A549 (cell line): ENCODE results near the gene KDM4B. TPM values are rescaled to one million over a fixed set of nuclear protein-coding genes. Genes with fewer than 3 reads are reported as not detected.

Experiments
- ATAC-seq, 2 experiments: fragments of 200-7000 bp in 1 of 2; fragments of >200 bp in 1 of 2; cut with Nextera tagmentation in 1 of 2; cut with Tn5 transposase in 1 of 2; 3 replicates each; pipeline versions ENCODE4 v1.8.0 to v1.9.1; 2018 to 2020; ENCODE audit warnings: mild to moderate bottlenecking in 1 of 2, moderate library complexity in 1 of 2
- CTCF ChIA-PET: fragments of 300-600 bp; sonication (Branson Sonifier 250); formaldehyde crosslinking; extraction: SDS; loops from one replicate; lab custom pipeline; 2021; ENCODE audit warnings: antibody characterized with exemption, inconsistent platforms; lab: Yijun Ruan, JAX
- POLR2A ChIA-PET: fragments of 350-600 bp; formaldehyde crosslinking; extraction: SDS; loops from one replicate; lab custom pipeline; 2021; ENCODE audit warnings: antibody characterized with exemption, inconsistent platforms; lab: Yijun Ruan, JAX
- DNase-seq, 2 experiments: peaks; one replicate each; pipeline versions ENCODE4 v3.0.0 to v3.0.0-alpha.2; 2011 to 2016; ENCODE audit warnings: low read depth in 1 of 2, low spot score in 1 of 2
- FAIRE-seq: peaks from 2 replicates; lab custom pipeline; 2011; peaks lifted over from hg19 to GRCh38; lab: Jason Lieb, UNC
- H3K27ac ChIP-seq, 2 experiments: fragments of >200 bp; sonication (Bioruptor Twin); formaldehyde crosslinking; 3 replicates each; pipeline ENCODE4 v1.5.1; 2016 to 2017
- H3K4me1 ChIP-seq: fragments of >200 bp; sonication (Bioruptor Twin); formaldehyde crosslinking; 3 replicates; pipeline ENCODE4 v1.6.1; 2016
- H3K4me2 ChIP-seq: fragments of >200 bp; sonication (Bioruptor Twin); formaldehyde crosslinking; 3 replicates; pipeline ENCODE4 v1.6.1; 2016
- H3K4me3 ChIP-seq: fragments of >200 bp; sonication (Bioruptor Twin); formaldehyde crosslinking; 3 replicates; pipeline ENCODE4 v1.5.1; 2016
- H3K9me3 ChIP-seq: fragments of >200 bp; sonication (Bioruptor Twin); formaldehyde crosslinking; 3 replicates; pipeline ENCODE4 v1.6.1; 2016
- CBX8 ChIP-seq: fragments of 200-600 bp; sonication (generic); IDR thresholded peaks from 2 replicates; pipeline ENCODE4 v1.6.1; 2016
- CHD2 ChIP-seq: fragments of 150-350 bp; IDR thresholded peaks from 2 replicates; pipeline ENCODE4 v1.6.1; 2014; ENCODE audit warnings: low read length; ENCODE audit not compliant: partially characterized antibody
- ESRRA ChIP-seq: fragments of 150-350 bp; IDR thresholded peaks from 2 replicates; pipeline ENCODE4 v1.6.1; 2014; ENCODE audit warnings: mild to moderate bottlenecking, low read length, borderline replicate concordance
- FOXS1 ChIP-seq: fragments of 250-450 bp; sonication (Bioruptor Pico); IDR thresholded peaks from 2 replicates; pipeline ENCODE4 v1.5.0; 2020; ENCODE audit warnings: mild to moderate bottlenecking, moderate library complexity
- HOXB13 ChIP-seq: fragments of 250-450 bp; sonication (Bioruptor Pico); IDR thresholded peaks from 2 replicates; pipeline ENCODE4 v1.5.0; 2020; ENCODE audit warnings: low read depth, mild to moderate bottlenecking, moderate library complexity
- HOXB5 ChIP-seq: fragments of 250-450 bp; sonication (Bioruptor Pico); IDR thresholded peaks from 2 replicates; pipeline ENCODE4 v1.5.0; 2020; ENCODE audit warnings: mild to moderate bottlenecking, moderate library complexity
- JUN ChIP-seq, 2 experiments: fragments of >200 bp; sonication (Bioruptor Twin); formaldehyde crosslinking; IDR thresholded peaks; 2 replicates in 1 of 2; 3 replicates in 1 of 2; pipeline ENCODE4 v1.6.1; 2016 to 2017
- JUNB ChIP-seq: fragments of >200 bp; sonication (Bioruptor Twin); formaldehyde crosslinking; IDR thresholded peaks from 2 replicates; pipeline ENCODE4 v1.6.1; 2016
- KDM1A ChIP-seq: fragments of 200-600 bp; sonication (generic); IDR thresholded peaks from 2 replicates; pipeline ENCODE4 v1.6.1; 2016; ENCODE audit warnings: low read depth, mild to moderate bottlenecking
- MYC ChIP-seq: IDR thresholded peaks from 2 replicates; pipeline ENCODE4 v1.6.1; 2012; ENCODE audit warnings: mild to moderate bottlenecking, inconsistent platforms, low read length, improper control_type of control experiment, borderline replicate concordance
- RAD21 ChIP-seq, 2 experiments: fragments of >200 bp in 1 of 2; sonication (Bioruptor Twin) in 1 of 2; formaldehyde crosslinking in 1 of 2; IDR thresholded peaks in 1 of 2; conservative IDR thresholded peaks in 1 of 2; 2 replicates in 1 of 2; 3 replicates in 1 of 2; pipeline ENCODE4 v1.6.1; 2012 to 2018; ENCODE audit warnings: inconsistent platforms in 1 of 2
- RARB ChIP-seq: fragments of 250-450 bp; sonication (Bioruptor Pico); IDR thresholded peaks from 2 replicates; pipeline ENCODE4 v1.8.0; 2021; ENCODE audit warnings: mild to moderate bottlenecking, moderate library complexity
- RFX5 ChIP-seq: fragments of 450-650 bp; IDR thresholded peaks from 2 replicates; pipeline ENCODE4 v1.7.1; 2014; ENCODE audit warnings: antibody characterized with exemption, mild to moderate bottlenecking, moderate library complexity
- RNF2 ChIP-seq: fragments of 200-600 bp; sonication (generic); IDR thresholded peaks from 2 replicates; pipeline ENCODE4 v1.6.1; 2016; ENCODE audit warnings: low read depth, mild to moderate bottlenecking, antibody characterized with exemption, moderate library complexity, borderline replicate concordance
- SREBF2 ChIP-seq: fragments of 450-650 bp; IDR thresholded peaks from 2 replicates; pipeline ENCODE4 v1.6.1; 2014; ENCODE audit warnings: mild to moderate bottlenecking, moderate library complexity
- ZC3H11A ChIP-seq: fragments of 450-650 bp; IDR thresholded peaks from 2 replicates; pipeline ENCODE4 v1.6.1; 2014; ENCODE audit warnings: antibody characterized with exemption, mild to moderate bottlenecking
- WGBS: methylation state at CpG from one replicate; pipeline ENCODE4 v1.1.6; 2017; ENCODE audit errors: missing lambda C conversion rate; 5-methylcytosine and 5-hydroxymethylcytosine counted together
- polyA plus RNA-seq, 4 experiments: library from polyadenylated mRNA; depleted of rRNA in 3 of 4; stranded (reverse); fragments of >200 nt; fragmentation: RNase III in 1 of 4; extraction: RNeasy Plus Mini Kit Qiagen cat#74134 plus additional on column Dnase treatment in 1 of 4; gene quantifications; 2 replicates in 3 of 4; 3 replicates in 1 of 4; pipeline ENCODE4 v1.2.3, GENCODE V29; 2011 to 2017
- TF ChIP-seq, protein P1 (sequence below): IDR thresholded peaks from 2 replicates; pipeline ENCODE4 v1.6.1; 2012
- TF ChIP-seq, protein P2 (sequence below): fragments of 250-450 bp; sonication (Bioruptor Pico); IDR thresholded peaks from 2 replicates; pipeline ENCODE4 v1.5.0; 2020; ENCODE audit warnings: low read depth, mild to moderate bottlenecking, moderate library complexity
- TF ChIP-seq, protein P3 (sequence below): IDR thresholded peaks from 2 replicates; pipeline ENCODE4 v1.6.1; 2012; ENCODE audit warnings: low read depth, borderline replicate concordance
- TF ChIP-seq, protein P4 (sequence below): fragments of 250-450 bp; sonication (Bioruptor Pico); IDR thresholded peaks from 2 replicates; pipeline ENCODE4 v1.5.0; 2021; ENCODE audit warnings: mild to moderate bottlenecking, moderate library complexity, borderline replicate concordance
- TF ChIP-seq, protein P5 (sequence below): fragments of 200-600 bp; sonication (generic); IDR thresholded peaks from 2 replicates; pipeline ENCODE4 v1.6.1; 2016; ENCODE audit warnings: antibody characterized with exemption, mild to moderate bottlenecking, moderate library complexity
- TF ChIP-seq, protein P6 (sequence below): IDR thresholded peaks from 2 replicates; pipeline ENCODE4 v1.6.1; 2012
- TF ChIP-seq, protein P7 (sequence below): fragments of >200 bp; sonication (Bioruptor Twin); formaldehyde crosslinking; IDR thresholded peaks from 2 replicates; pipeline ENCODE4 v1.6.1; 2016
- TF ChIP-seq, protein P8 (sequence below): fragments of 150-350 bp; IDR thresholded peaks from 2 replicates; pipeline ENCODE4 v1.6.1; 2014; ENCODE audit warnings: low read depth, mild to moderate bottlenecking, low read length

Gene KDM4B
- polyA plus RNA-seq, 2 of the 4 experiments (the other 2 are of a cell fraction) = 3.0 to 4.6 TPM

DNA sequence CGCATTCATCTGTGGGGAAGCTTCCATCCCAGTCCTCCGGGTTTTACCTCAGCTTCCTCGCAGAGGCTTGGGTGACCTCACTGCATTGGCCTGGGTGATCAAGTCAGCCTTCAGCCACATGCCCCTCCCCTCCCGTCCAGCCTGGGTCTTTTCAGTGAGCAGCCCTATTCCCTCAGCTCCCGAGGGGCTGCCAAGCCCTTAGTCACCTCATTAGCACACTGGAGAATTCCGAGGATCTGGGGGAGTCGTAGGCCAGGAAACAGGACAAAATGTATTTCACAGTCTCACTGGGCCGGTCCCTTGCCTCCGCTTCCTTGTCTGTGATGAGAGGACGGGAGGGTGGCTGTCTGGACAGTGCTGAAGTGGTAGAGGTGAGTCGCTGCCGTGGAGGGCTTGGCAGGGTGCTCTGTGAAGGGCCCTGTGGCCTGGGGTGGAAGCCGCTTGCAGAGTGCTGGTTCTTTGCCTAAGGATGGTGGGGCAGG lies 19.9 kb downstream of the KDM4B start:
- WGBS = 62% methylated on average over 6 of the region's 13 CpGs
- FAIRE-seq (no peak), ATAC-seq (peak; percentile 42 to 69; a peak in 3 of 6 replicates), DNase-seq (no peak)
- POLR2A ChIA-PET = no interaction called here
- Histone ChIP-seq H3K9me3 (no peaks in the 10 kb centered on the region), H3K4me1 (peaks cover 5% of the 10 kb centered on the region; the same call in 1 of the 3 replicates), H3K27ac (peak overlapping the region in 1 of 2 experiments; percentile 53; a peak in 1 of 6 replicates), H3K4me3 (no peak overlapping the region), H3K4me2 (no peak overlapping the region)
- CTCF ChIA-PET = interaction anchor here (0.7 to 1.8 kb wide), 5 partner anchors 13 to 58 kb away, joined by 3 to 7 read pairs (median 4); no protein-coding TSS in a partner anchor
- TF ChIP-seq, protein P1, sequence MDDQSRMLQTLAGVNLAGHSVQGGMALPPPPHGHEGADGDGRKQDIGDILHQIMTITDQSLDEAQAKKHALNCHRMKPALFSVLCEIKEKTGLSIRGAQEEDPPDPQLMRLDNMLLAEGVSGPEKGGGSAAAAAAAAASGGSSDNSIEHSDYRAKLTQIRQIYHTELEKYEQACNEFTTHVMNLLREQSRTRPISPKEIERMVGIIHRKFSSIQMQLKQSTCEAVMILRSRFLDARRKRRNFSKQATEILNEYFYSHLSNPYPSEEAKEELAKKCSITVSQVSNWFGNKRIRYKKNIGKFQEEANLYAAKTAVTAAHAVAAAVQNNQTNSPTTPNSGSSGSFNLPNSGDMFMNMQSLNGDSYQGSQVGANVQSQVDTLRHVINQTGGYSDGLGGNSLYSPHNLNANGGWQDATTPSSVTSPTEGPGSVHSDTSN = no peak
- TF ChIP-seq HOXB5 (CRISPR knock-in tag) (no peak), HOXB13 (CRISPR knock-in tag) (no peak), CBX8 (no peak), KDM1A (no peak), JUNB (no peak), MYC (no peak), RARB (CRISPR knock-in tag) (no peak), RFX5 (no peak)
- TF ChIP-seq, protein P2, sequence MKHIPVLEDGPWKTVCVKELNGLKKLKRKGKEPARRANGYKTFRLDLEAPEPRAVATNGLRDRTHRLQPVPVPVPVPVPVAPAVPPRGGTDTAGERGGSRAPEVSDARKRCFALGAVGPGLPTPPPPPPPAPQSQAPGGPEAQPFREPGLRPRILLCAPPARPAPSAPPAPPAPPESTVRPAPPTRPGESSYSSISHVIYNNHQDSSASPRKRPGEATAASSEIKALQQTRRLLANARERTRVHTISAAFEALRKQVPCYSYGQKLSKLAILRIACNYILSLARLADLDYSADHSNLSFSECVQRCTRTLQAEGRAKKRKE (CRISPR knock-in tag) = no peak
- TF ChIP-seq, protein P3, sequence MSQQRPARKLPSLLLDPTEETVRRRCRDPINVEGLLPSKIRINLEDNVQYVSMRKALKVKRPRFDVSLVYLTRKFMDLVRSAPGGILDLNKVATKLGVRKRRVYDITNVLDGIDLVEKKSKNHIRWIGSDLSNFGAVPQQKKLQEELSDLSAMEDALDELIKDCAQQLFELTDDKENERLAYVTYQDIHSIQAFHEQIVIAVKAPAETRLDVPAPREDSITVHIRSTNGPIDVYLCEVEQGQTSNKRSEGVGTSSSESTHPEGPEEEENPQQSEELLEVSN = no peak
- TF ChIP-seq, protein P4, sequence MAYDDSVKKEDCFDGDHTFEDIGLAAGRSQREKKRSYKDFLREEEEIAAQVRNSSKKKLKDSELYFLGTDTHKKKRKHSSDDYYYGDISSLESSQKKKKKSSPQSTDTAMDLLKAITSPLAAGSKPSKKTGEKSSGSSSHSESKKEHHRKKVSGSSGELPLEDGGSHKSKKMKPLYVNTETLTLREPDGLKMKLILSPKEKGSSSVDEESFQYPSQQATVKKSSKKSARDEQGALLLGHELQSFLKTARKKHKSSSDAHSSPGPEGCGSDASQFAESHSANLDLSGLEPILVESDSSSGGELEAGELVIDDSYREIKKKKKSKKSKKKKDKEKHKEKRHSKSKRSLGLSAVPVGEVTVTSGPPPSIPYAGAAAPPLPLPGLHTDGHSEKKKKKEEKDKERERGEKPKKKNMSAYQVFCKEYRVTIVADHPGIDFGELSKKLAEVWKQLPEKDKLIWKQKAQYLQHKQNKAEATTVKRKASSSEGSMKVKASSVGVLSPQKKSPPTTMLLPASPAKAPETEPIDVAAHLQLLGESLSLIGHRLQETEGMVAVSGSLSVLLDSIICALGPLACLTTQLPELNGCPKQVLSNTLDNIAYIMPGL (CRISPR knock-in tag) = no peak

DNA sequence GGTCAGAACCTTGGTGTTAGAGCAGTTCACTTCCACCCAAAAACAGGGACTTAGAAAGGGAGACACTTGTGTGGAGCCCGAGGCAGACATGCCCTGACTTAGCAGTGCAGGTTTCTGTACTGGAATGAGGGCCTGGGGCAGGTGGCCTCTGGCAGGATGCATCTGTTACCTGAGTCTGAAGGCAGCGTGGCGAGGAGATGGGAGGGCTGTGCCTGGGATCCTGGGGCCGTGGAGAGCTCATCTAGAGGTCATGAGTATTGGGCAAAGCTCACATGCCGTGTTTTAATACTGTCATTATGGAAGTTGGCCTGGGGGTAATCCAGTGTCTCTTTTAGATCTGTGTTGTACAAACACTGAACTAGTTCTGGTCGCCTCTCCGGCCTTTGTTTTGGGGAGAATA lies 21.4 kb downstream of the KDM4B start:
- H3K4me3 ChIP-seq = no peak overlapping the region
- ChIA-PET CTCF (interaction anchor here (0.8 to 1.2 kb wide), 2 partner anchors 11 to 40 kb away, joined by 3 read pairs; no protein-coding TSS in a partner anchor), POLR2A (no interaction called here)
- DNase-seq (no peak), FAIRE-seq (no peak), ATAC-seq (no peak)
- no peak for TF ChIP-seq JUN (IDR thresholded peaks at IDR 0.05)
- TF ChIP-seq SREBF2 = no peak
- TF ChIP-seq HOXB13 (CRISPR knock-in tag) = no peak
- TF ChIP-seq, protein P5, sequence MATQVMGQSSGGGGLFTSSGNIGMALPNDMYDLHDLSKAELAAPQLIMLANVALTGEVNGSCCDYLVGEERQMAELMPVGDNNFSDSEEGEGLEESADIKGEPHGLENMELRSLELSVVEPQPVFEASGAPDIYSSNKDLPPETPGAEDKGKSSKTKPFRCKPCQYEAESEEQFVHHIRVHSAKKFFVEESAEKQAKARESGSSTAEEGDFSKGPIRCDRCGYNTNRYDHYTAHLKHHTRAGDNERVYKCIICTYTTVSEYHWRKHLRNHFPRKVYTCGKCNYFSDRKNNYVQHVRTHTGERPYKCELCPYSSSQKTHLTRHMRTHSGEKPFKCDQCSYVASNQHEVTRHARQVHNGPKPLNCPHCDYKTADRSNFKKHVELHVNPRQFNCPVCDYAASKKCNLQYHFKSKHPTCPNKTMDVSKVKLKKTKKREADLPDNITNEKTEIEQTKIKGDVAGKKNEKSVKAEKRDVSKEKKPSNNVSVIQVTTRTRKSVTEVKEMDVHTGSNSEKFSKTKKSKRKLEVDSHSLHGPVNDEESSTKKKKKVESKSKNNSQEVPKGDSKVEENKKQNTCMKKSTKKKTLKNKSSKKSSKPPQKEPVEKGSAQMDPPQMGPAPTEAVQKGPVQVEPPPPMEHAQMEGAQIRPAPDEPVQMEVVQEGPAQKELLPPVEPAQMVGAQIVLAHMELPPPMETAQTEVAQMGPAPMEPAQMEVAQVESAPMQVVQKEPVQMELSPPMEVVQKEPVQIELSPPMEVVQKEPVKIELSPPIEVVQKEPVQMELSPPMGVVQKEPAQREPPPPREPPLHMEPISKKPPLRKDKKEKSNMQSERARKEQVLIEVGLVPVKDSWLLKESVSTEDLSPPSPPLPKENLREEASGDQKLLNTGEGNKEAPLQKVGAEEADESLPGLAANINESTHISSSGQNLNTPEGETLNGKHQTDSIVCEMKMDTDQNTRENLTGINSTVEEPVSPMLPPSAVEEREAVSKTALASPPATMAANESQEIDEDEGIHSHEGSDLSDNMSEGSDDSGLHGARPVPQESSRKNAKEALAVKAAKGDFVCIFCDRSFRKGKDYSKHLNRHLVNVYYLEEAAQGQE = no peak
- TF ChIP-seq CBX8 = no peak
- no peak for TF ChIP-seq RNF2
- TF ChIP-seq, protein P6, sequence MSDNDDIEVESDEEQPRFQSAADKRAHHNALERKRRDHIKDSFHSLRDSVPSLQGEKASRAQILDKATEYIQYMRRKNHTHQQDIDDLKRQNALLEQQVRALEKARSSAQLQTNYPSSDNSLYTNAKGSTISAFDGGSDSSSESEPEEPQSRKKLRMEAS = no peak
- TF ChIP-seq RAD21 (conservative IDR thresholded peaks at IDR 0.05 in 1 of 2, IDR thresholded peaks at IDR 0.05 in 1 of 2) = no peak
- TF ChIP-seq, protein P7, sequence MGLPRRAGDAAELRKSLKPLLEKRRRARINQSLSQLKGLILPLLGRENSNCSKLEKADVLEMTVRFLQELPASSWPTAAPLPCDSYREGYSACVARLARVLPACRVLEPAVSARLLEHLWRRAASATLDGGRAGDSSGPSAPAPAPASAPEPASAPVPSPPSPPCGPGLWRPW = no peak
- TF ChIP-seq, protein P8, sequence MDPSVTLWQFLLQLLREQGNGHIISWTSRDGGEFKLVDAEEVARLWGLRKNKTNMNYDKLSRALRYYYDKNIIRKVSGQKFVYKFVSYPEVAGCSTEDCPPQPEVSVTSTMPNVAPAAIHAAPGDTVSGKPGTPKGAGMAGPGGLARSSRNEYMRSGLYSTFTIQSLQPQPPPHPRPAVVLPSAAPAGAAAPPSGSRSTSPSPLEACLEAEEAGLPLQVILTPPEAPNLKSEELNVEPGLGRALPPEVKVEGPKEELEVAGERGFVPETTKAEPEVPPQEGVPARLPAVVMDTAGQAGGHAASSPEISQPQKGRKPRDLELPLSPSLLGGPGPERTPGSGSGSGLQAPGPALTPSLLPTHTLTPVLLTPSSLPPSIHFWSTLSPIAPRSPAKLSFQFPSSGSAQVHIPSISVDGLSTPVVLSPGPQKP = no peak
- no peak for TF ChIP-seq CHD2
- TF ChIP-seq, protein P4 (CRISPR knock-in tag) = no peak
- TF ChIP-seq FOXS1 (CRISPR knock-in tag) = no peak
- no peak for TF ChIP-seq ESRRA
- no peak for TF ChIP-seq ZC3H11A
- peaks cover 5% of the 10 kb centered on the region; the same call in 1 of the 3 replicates for H3K4me1 ChIP-seq
- H3K4me2 ChIP-seq = no peak overlapping the region
- H3K9me3 ChIP-seq = no peaks in the 10 kb centered on the region
- 85% methylated on average over 7 of the region's 7 CpGs for WGBS
- H3K27ac ChIP-seq = no peak overlapping the region
